HG03442 (cell line): ENCODE data around the gene TMEM9B.

Experiments
- ATAC-seq: cut with Tn5 transposase; IDR thresholded peaks from one replicate; pipeline ENCODE4 v1.9.1; 2021; ENCODE audit warnings: mild to moderate bottlenecking, moderate library complexity; ENCODE audit not compliant: unreplicated experiment

TMEM9B gene

GRCh38 chr11:8930456-8931175, 33.6 kb downstream of the TMEM9B start:
- ATAC-seq: no peak

GRCh38 chr11:8928981-8929615, 35.1 kb downstream of the TMEM9B start:
- ATAC-seq: no peak

- ATAC-seq: no peak
Observed at GRCh38 chr11:8928205-8928604, 36.0 kb downstream of the TMEM9B start.

- no peak for ATAC-seq
Observed at GRCh38 chr11:8927233-8927632, 37.0 kb downstream of the TMEM9B start.

GRCh38 chr11:8926236-8926635, 38.0 kb downstream of the TMEM9B start:
- no peak for ATAC-seq

GRCh38 chr11:8925711-8926110, 38.5 kb downstream of the TMEM9B start:
- ATAC-seq: no peak

- ATAC-seq: no peak
Observed at GRCh38 chr11:8922691-8923090, 41.6 kb downstream of the TMEM9B start.

GRCh38 chr11:8917157-8917825, 47.0 kb downstream of the TMEM9B start:
- no peak for ATAC-seq

- ATAC-seq: no peak
Observed at GRCh38 chr11:8914661-8915018, 49.6 kb downstream of the TMEM9B start.

GRCh38 chr11:8913961-8914660, 50.1 kb downstream of the TMEM9B start:
- no peak for ATAC-seq

GRCh38 chr11:8911029-8911823, 53.0 kb downstream of the TMEM9B start, which contains the start of gene AKIP1:
TSS of gene AKIP1 (plus strand) at chr11:8911189. CDS start at chr11:8911450, 261 bp downstream.
- peak; percentile 81 for ATAC-seq

GRCh38 chr11:8910649-8911026, 53.6 kb downstream of the TMEM9B start:
- peak; percentile 2 for ATAC-seq

GRCh38 chr11:8908099-8908498, 56.1 kb downstream of the TMEM9B start:
- no peak for ATAC-seq

GRCh38 chr11:8907116-8907515, 57.1 kb downstream of the TMEM9B start:
- no peak for ATAC-seq

GRCh38 chr11:8905528-8906165, 58.6 kb downstream of the TMEM9B start:
- no peak for ATAC-seq

GRCh38 chr11:8899119-8899753, 65.0 kb downstream of the TMEM9B start:
- no peak for ATAC-seq
